ENCODE data around the gene NAV2.
A peak's percentile ranks its signal among the peaks of the same experiment; 100 is the strongest.

NAV2 gene

GRCh38 chr11:20113149-20113438, 400.5 kb downstream of the NAV2 start:
- peak; percentile 77 for DNase-seq (ENCODE audit: low read depth)
- H3K4me3 ChIP-seq (ENCODE audit: low read length) = no peak overlapping the region
- no peak for TF ChIP-seq CTCF (IDR thresholded peaks at IDR 0.05; ENCODE audit: insufficient read depth, low read depth, low read length, missing control alignments)

GRCh38 chr11:20114588-20114987, 402.0 kb downstream of the NAV2 start:
- no peak overlapping the region for H3K4me3 ChIP-seq (ENCODE audit: low read length)
- DNase-seq (ENCODE audit: low read depth) = no peak
- no peak for TF ChIP-seq CTCF (IDR thresholded peaks at IDR 0.05; ENCODE audit: insufficient read depth, low read depth, low read length, missing control alignments)

DNA sequence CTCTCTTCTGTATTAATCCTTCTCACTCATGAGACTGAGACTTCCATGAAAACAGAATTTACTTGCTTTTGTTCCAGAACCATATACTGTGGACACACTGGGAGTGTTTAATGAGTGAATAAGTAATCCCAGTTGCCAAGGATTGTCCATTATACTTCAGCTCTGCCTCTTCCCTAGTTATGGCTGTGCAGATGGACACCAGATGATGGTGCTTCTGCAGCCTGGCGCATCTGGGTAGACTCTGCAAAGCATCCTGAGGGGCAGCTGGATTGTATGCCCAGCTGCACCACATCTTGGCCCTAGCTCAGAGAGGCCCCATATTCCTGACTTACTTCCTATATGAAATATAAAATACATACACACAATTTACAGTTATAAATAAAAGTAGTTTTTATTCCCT, 404.2 kb downstream of the NAV2 start:
- no peak for TF ChIP-seq CTCF (IDR thresholded peaks at IDR 0.05; ENCODE audit: insufficient read depth, low read depth, low read length, missing control alignments)
- no peak overlapping the region for H3K4me3 ChIP-seq (ENCODE audit: low read length)
- no peak for DNase-seq (ENCODE audit: low read depth)

DNA sequence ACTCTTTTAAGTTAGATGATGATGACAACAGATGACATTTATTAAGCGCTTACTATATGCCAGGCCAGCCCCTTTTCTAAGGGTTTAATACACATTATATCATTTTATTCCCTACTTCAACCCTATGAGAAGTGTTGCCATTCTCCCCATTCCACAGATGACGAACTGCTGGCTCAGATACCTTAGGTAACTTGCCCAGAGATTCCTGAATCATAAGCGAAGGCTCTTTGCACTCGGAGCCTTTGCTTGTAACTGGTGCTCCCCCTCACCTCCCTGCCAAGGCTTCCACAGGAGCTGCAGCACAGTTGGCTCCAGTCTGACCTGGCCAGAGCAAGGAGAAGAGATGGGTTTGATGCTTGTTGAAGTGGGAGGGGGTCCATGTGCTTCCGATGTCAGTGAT, 404.7 kb downstream of the NAV2 start:
- TF ChIP-seq CTCF (IDR thresholded peaks at IDR 0.05; ENCODE audit: insufficient read depth, low read depth, low read length, missing control alignments) = no peak
- no peak overlapping the region for H3K4me3 ChIP-seq (ENCODE audit: low read length)
- no peak for DNase-seq (ENCODE audit: low read depth)

DNA sequence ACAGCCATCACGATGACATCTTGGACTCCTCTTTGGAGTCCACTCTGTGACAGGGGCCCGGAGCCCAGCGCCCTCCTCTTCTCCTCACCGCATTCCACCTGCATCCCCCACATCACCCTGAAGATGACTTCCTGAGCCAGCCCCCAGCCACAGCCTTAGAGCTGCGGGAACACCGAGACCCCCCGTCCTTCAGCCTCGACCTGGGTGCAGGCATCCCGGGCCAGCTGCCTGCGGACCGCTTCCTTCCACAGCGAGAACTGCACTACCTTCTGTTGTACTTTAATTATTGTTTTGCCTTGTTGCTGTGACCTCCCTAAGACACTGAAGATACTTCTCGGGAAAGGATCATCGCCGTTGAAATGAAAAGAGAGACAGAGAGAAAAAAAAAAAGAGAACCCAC, 405.6 kb downstream of the NAV2 start:
- H3K4me3 ChIP-seq (ENCODE audit: low read length) = no peak overlapping the region
- no peak for TF ChIP-seq CTCF (IDR thresholded peaks at IDR 0.05; ENCODE audit: insufficient read depth, low read depth, low read length, missing control alignments)
- DNase-seq (ENCODE audit: low read depth) = no peak

DNA sequence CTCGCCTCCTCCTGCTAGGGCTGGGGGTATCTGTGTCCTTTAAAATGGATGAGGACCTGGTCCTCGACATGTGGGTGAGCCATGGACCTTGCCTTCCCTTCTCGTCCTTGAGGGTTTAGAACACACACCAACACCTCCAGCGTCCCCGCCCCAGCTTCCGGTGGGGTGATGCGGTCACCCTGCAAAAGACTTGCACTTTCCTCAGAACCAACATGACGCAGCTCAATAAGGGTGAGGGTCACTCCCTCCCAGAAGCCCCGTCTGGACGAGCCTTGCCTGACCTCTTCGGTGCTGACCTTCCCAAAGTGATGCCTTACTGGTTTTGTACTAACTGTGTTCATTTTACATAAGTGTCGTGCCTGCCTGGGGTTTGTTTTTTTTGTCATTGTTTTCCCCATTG, 406.7 kb downstream of the NAV2 start:
- DNase-seq (ENCODE audit: low read depth) = no peak
- no peak for TF ChIP-seq CTCF (IDR thresholded peaks at IDR 0.05; ENCODE audit: insufficient read depth, low read depth, low read length, missing control alignments)
- H3K4me3 ChIP-seq (ENCODE audit: low read length) = no peak overlapping the region

DNA sequence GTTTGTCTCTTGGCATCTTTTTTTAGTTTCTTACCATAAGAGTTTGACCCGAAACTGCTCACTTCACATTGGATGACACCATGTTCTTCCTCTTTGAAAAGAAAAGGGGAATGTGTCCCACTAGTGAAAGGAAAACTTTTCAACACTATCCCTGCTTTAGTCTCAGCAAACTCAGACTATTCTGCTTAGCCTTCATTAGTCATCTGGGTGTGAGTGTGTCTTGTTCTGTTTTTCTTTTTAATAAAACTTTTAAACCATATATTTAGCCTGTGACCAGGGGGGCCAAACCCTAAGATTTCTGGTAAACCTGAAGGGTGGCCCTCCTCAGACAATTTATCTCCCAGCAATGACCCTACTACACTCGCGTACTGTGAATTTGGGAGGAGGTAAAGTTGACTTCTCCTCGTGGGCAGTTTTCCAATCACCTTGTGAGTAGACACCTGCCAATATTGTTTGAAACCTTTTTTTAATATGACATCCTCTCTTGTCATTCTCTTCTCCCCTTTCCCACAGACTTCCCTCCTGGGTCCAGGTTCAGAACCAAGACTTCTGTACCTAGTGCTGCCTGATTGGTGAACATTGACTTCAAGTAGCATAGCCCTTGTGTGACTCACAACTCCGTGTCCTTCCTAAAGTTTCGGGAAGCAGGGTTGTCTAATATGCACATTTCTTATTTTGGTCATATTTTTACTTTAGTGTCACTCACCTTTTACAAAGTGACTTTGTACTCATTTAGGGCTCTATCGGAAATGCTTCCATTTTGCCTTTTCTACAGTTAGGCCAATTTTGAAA, 407.7 kb downstream of the NAV2 start:
- no peak overlapping the region for H3K4me3 ChIP-seq (ENCODE audit: low read length)
- no peak for TF ChIP-seq CTCF (IDR thresholded peaks at IDR 0.05; ENCODE audit: insufficient read depth, low read depth, low read length, missing control alignments)
- DNase-seq (ENCODE audit: low read depth) = no peak
